D341Med (cell line): ENCODE results near the gene ANK2.
A peak's percentile ranks its signal among the peaks of the same experiment; 100 is the strongest.

Experiments used
- DNase-seq: peaks from one replicate; pipeline ENCODE4 v3.0.0; 2012; ENCODE audit warnings: low spot score

ANK2 gene

GRCh38 chr4:113347245-113347644 is 297.8 kb downstream of the ANK2 start:
- DNase-seq: no peak

- no peak for DNase-seq
Observed at GRCh38 chr4:113349430-113349829, 300.0 kb downstream of the ANK2 start.

- DNase-seq: no peak
Observed at GRCh38 chr4:113350576-113350975, 301.1 kb downstream of the ANK2 start.

- DNase-seq: no peak
Observed at GRCh38 chr4:113355550-113356371, 306.3 kb downstream of the ANK2 start.

- DNase-seq: no peak
Observed at GRCh38 chr4:113356453-113356852, 307.0 kb downstream of the ANK2 start.

- no peak for DNase-seq
Observed at GRCh38 chr4:113358784-113359183, 309.3 kb downstream of the ANK2 start.

GRCh38 chr4:113365377-113365776 is 315.9 kb downstream of the ANK2 start:
- no peak for DNase-seq

- DNase-seq: no peak
Observed at GRCh38 chr4:113368056-113368455, 318.6 kb downstream of the ANK2 start.

- DNase-seq: no peak
Observed at GRCh38 chr4:113371111-113371510, 321.7 kb downstream of the ANK2 start.

GRCh38 chr4:113375964-113376666 is 326.7 kb downstream of the ANK2 start:
- DNase-seq: no peak

GRCh38 chr4:113378836-113379235 is 329.4 kb downstream of the ANK2 start:
- no peak for DNase-seq

- DNase-seq: no peak
Observed at GRCh38 chr4:113382704-113383103, 333.3 kb downstream of the ANK2 start.

GRCh38 chr4:113383111-113383785 is 333.8 kb downstream of the ANK2 start:
- no peak for DNase-seq

GRCh38 chr4:113384600-113384999 is 335.1 kb downstream of the ANK2 start:
- no peak for DNase-seq

GRCh38 chr4:113385281-113385899 is 335.9 kb downstream of the ANK2 start:
- DNase-seq: no peak

- no peak for DNase-seq
Observed at GRCh38 chr4:113389160-113389559, 339.7 kb downstream of the ANK2 start.

GRCh38 chr4:113390850-113391249 is 341.4 kb downstream of the ANK2 start:
- DNase-seq: no peak

- no peak for DNase-seq
Observed at GRCh38 chr4:113394108-113394729, 344.8 kb downstream of the ANK2 start.

GRCh38 chr4:113394730-113395530 is 345.5 kb downstream of the ANK2 start:
- DNase-seq: peak; percentile 61

GRCh38 chr4:113397114-113397701 is 347.8 kb downstream of the ANK2 start:
- DNase-seq: no peak
